GM23338 (cell line): Measurements from ENCODE around the gene ZEB2. TPM values are rescaled to one million over a fixed set of nuclear protein-coding genes. Genes with fewer than 3 reads are reported as not detected.

Experiments
- ATAC-seq: fragments of 200-7000 bp; cut with Tn5 transposase; 3 replicates; pipeline ENCODE4 v1.9.1; 2020
- DNase-seq: peaks from one replicate; pipeline ENCODE4 v3.0.0-alpha.2; 2015; ENCODE audit warnings: low spot score
- H2AFZ ChIP-seq: fragments of 200-600 bp; sonication (generic); 2 replicates; pipeline ENCODE4 v1.8.0; 2016; ENCODE audit warnings: antibody characterized with exemption, mild to moderate bottlenecking, moderate library complexity
- H3F3A ChIP-seq: fragments of 200-600 bp; sonication (generic); replicated peaks from 2 replicates; pipeline ENCODE4 v1.8.0; 2017; ENCODE audit warnings: antibody characterized with exemption, mixed run types, low read depth
- H3K27ac ChIP-seq: fragments of 200-600 bp; sonication (generic); 2 replicates; pipeline ENCODE4 v1.6.1; 2016; ENCODE audit warnings: low read depth
- H3K27me3 ChIP-seq: fragments of 200-600 bp; sonication (generic); 2 replicates; pipeline ENCODE4 v1.8.0; 2016; ENCODE audit warnings: mild to moderate bottlenecking, mixed run types, moderate library complexity; ENCODE audit not compliant: insufficient read depth
- H3K36me3 ChIP-seq: fragments of 200-600 bp; sonication (generic); 2 replicates; pipeline ENCODE4 v1.8.0; 2016; ENCODE audit warnings: mild to moderate bottlenecking; ENCODE audit not compliant: insufficient read depth
- H3K4me1 ChIP-seq: fragments of 200-600 bp; sonication (generic); 2 replicates; pipeline ENCODE4 v1.8.0; 2016; ENCODE audit warnings: mild to moderate bottlenecking, moderate library complexity; ENCODE audit not compliant: insufficient read depth
- H3K4me2 ChIP-seq: fragments of 200-600 bp; sonication (generic); 2 replicates; pipeline ENCODE4 v1.7.1; 2017; ENCODE audit warnings: mixed run types
- H3K4me3 ChIP-seq: fragments of 200-600 bp; sonication (generic); 2 replicates; pipeline ENCODE4 v1.6.1; 2016; ENCODE audit warnings: mixed run types
- H3K79me2 ChIP-seq: fragments of 200-600 bp; sonication (generic); replicated peaks from 2 replicates; pipeline ENCODE4 v1.8.0; 2017; ENCODE audit warnings: mild to moderate bottlenecking; ENCODE audit not compliant: insufficient read depth
- H3K9me2 ChIP-seq: fragments of 200-600 bp; sonication (generic); 2 replicates; pipeline ENCODE4 v1.8.0; 2017; ENCODE audit not compliant: insufficient read depth
- H4K20me1 ChIP-seq: fragments of 200-600 bp; sonication (generic); replicated peaks from 2 replicates; pipeline ENCODE4 v1.8.0; 2017; ENCODE audit warnings: mild to moderate bottlenecking; ENCODE audit not compliant: insufficient read depth
- H3K27ac Mint-ChIP-seq: 2 replicates; pipeline ENCODE4 v1.8.0; 2020; ENCODE audit warnings: inconsistent platforms, mild to moderate bottlenecking, moderate library complexity, mixed read lengths
- H3K27me3 Mint-ChIP-seq: 3 replicates; pipeline ENCODE4 v1.8.0; 2022; ENCODE audit warnings: low read depth, mild to moderate bottlenecking, moderate library complexity, mixed read lengths, inconsistent platforms; ENCODE audit not compliant: insufficient read depth, poor library complexity
- H3K36me3 Mint-ChIP-seq: 3 replicates; pipeline ENCODE4 v1.8.0; 2021; ENCODE audit warnings: low read depth, mild to moderate bottlenecking, inconsistent platforms, moderate library complexity, mixed read lengths
- H3K4me1 Mint-ChIP-seq: 3 replicates; pipeline ENCODE4 v1.8.0; 2020; ENCODE audit warnings: mild to moderate bottlenecking, inconsistent platforms, mixed read lengths
- H3K4me3 Mint-ChIP-seq: 3 replicates; pipeline ENCODE4 v1.8.0; 2021; ENCODE audit warnings: moderate library complexity, mild to moderate bottlenecking, inconsistent platforms, mixed read lengths
- H3K9me3 Mint-ChIP-seq: 3 replicates; pipeline ENCODE4 v1.8.0; 2020; ENCODE audit warnings: moderate library complexity, mild to moderate bottlenecking, inconsistent platforms, mixed read lengths
- CREB1 ChIP-seq: fragments of 250-450 bp; sonication (Bioruptor Pico); IDR thresholded peaks from 2 replicates; pipeline ENCODE4 v1.5.0; 2020; ENCODE audit warnings: low read depth, mild to moderate bottlenecking, moderate library complexity
- ETS1 ChIP-seq: IDR thresholded peaks from 2 replicates; pipeline ENCODE4 v1.6.1; 2016; ENCODE audit warnings: antibody characterized with exemption
- JUNB ChIP-seq: IDR thresholded peaks from one replicate; pipeline ENCODE4 v1.6.1; 2016; ENCODE audit warnings: antibody characterized with exemption; ENCODE audit not compliant: unreplicated experiment
- NANOG ChIP-seq: IDR thresholded peaks from 2 replicates; pipeline ENCODE4 v1.6.1; 2016; ENCODE audit warnings: antibody characterized with exemption, borderline replicate concordance
- POLR2AphosphoS5 ChIP-seq: IDR thresholded peaks from 2 replicates; pipeline ENCODE4 v1.6.1; 2016; ENCODE audit warnings: antibody characterized with exemption, low read depth
- REST ChIP-seq: IDR thresholded peaks from one replicate; pipeline ENCODE4 v1.6.1; 2018; ENCODE audit warnings: antibody characterized with exemption; ENCODE audit not compliant: unreplicated experiment
- STAT1 ChIP-seq: IDR thresholded peaks from one replicate; pipeline ENCODE4 v1.6.1; 2016; ENCODE audit warnings: antibody characterized with exemption; ENCODE audit not compliant: unreplicated experiment
- ZNF114 ChIP-seq: fragments of 250-450 bp; sonication (Bioruptor Pico); IDR thresholded peaks from 2 replicates; pipeline ENCODE4 v1.5.0; 2020; ENCODE audit warnings: mild to moderate bottlenecking, moderate library complexity
- ZNF331 ChIP-seq: fragments of 250-450 bp; sonication (Bioruptor Pico); IDR thresholded peaks from 2 replicates; pipeline ENCODE4 v1.5.0; 2020; ENCODE audit warnings: low read depth, mild to moderate bottlenecking, moderate library complexity
- ZNF462 ChIP-seq: fragments of 250-450 bp; sonication (Bioruptor Pico); IDR thresholded peaks from 2 replicates; pipeline ENCODE4 v1.5.0; 2020; ENCODE audit warnings: mild to moderate bottlenecking, moderate library complexity
- polyA plus RNA-seq: library from polyadenylated mRNA; unstranded; fragments of >200 nt; fragmentation: Nextera tagmentation; extraction: Ambion mirVana; gene quantifications from 2 replicates; pipeline ENCODE4 v1.2.1, GENCODE V29; 2016
- total RNA-seq: library from RNA; depleted of rRNA; stranded (reverse); fragments of >200 nt; shearing (Covaris generic); gene quantifications from 2 replicates; pipeline ENCODE4 v1.2.3, GENCODE V29; 2014

Gene ZEB2
- total and polyA plus RNA-seq, 2 experiments from 2014 or later, result 0.45 TPM; not detected in 1

GRCh38 chr2:144414324-144414845 is 105.5 kb downstream of the ZEB2 start:
- Histone ChIP-seq H3K79me2 (no peaks in the 10 kb centered on the region), H2AFZ (no peak overlapping the region; the same call in 1 of the 2 replicates), H3K9me2 (no peaks in the 10 kb centered on the region), H3F3A (no peaks in the 10 kb centered on the region), H3K36me3 (no peaks in the 10 kb centered on the region), H3K4me3 (no peak overlapping the region), H3K4me2 (no peak overlapping the region), H3K27ac (no peak overlapping the region), H3K4me1 (peaks cover 11% of the 10 kb centered on the region; the same call in 1 of the 2 replicates), H4K20me1 (no peaks in the 10 kb centered on the region), H3K27me3 (no peaks in the 10 kb centered on the region)
- no peak for DNase-seq
- H3K9me3 Mint-ChIP-seq, result no peaks in the 10 kb centered on the region
- no peaks in the 10 kb centered on the region for H3K36me3 Mint-ChIP-seq
- no peak for ATAC-seq
- H3K27ac Mint-ChIP-seq, result no peak overlapping the region
- TF ChIP-seq CREB1 (CRISPR knock-in tag), result no peak
- no peak for TF ChIP-seq NANOG
- H3K4me1 Mint-ChIP-seq, result peaks cover 8% of the 10 kb centered on the region
- H3K4me3 Mint-ChIP-seq, result no peak overlapping the region
- no peaks in the 10 kb centered on the region for H3K27me3 Mint-ChIP-seq

- no peaks in the 10 kb centered on the region for H3F3A ChIP-seq
- H4K20me1 ChIP-seq, result no peaks in the 10 kb centered on the region
- H3K27me3 Mint-ChIP-seq, result no peaks in the 10 kb centered on the region
- 0 out of 2 replicates have a peak, but pooled peaks cover 3% of the 10 kb centered on the region for H3K9me2 ChIP-seq
- no peaks in the 10 kb centered on the region for H3K36me3 ChIP-seq
- no peak overlapping the region for H3K4me3 Mint-ChIP-seq
- H2AFZ ChIP-seq, result peak overlapping the region; percentile 45; the same call in 1 of the 2 replicates
- no peak for DNase-seq
- ATAC-seq, result no peak
- H3K4me1 ChIP-seq, result peaks cover 14% of the 10 kb centered on the region; the same call in 1 of the 2 replicates
- H3K36me3 Mint-ChIP-seq, result no peaks in the 10 kb centered on the region
- no peaks in the 10 kb centered on the region for H3K79me2 ChIP-seq
- peak overlapping the region; percentile 62 for H3K4me2 ChIP-seq
- TF ChIP-seq NANOG (no peak), JUNB (no peak), ZNF462 (CRISPR knock-in tag) (no peak), REST (no peak), ETS1 (no peak), POLR2AphosphoS5 (no peak), STAT1 (no peak), CREB1 (CRISPR knock-in tag) (no peak), ZNF114 (CRISPR knock-in tag) (no peak), ZNF331 (CRISPR knock-in tag) (no peak)
- H3K27me3 ChIP-seq, result no peaks in the 10 kb centered on the region
- no peak overlapping the region for H3K27ac Mint-ChIP-seq
- H3K27ac ChIP-seq, result no peak overlapping the region
- H3K4me3 ChIP-seq, result no peak overlapping the region
- H3K4me1 Mint-ChIP-seq, result peaks cover 14% of the 10 kb centered on the region
- H3K9me3 Mint-ChIP-seq, result no peaks in the 10 kb centered on the region
Observed at GRCh38 chr2:144412709-144413108, 107.2 kb downstream of the ZEB2 start.
